Mesenchymal stem cell (in vitro differentiated cells and primary cell): ENCODE data around the gene SPATS2.

Source experiments
- DNase-seq: peaks from one replicate; pipeline ENCODE4 v3.0.0-alpha.2; 2013
- H2AFZ ChIP-seq: one replicate; pipeline ENCODE4 v1.6.1; 2013; ENCODE audit warnings: low read depth, mild to moderate bottlenecking, control low read depth, inconsistent platforms, low read length, moderate library complexity
- H2AK5ac ChIP-seq: 2 replicates; pipeline ENCODE4 v1.6.1; 2013; ENCODE audit warnings: low read length, moderate library complexity, mild to moderate bottlenecking, inconsistent platforms; ENCODE audit not compliant: severe bottlenecking
- H2BK120ac ChIP-seq: one replicate; pipeline ENCODE4 v1.6.1; 2013; ENCODE audit warnings: low read depth, mild to moderate bottlenecking, inconsistent platforms, low read length, moderate library complexity
- H2BK12ac ChIP-seq, 2 experiments: one replicate each; pipeline ENCODE4 v1.6.1; 2013; ENCODE audit warnings: inconsistent platforms in 2 of 2, low read length in 2 of 2, mild to moderate bottlenecking in 2 of 2, moderate library complexity in 2 of 2, control low read depth in 1 of 2
- H2BK15ac ChIP-seq: one replicate; pipeline ENCODE4 v1.6.1; 2013; ENCODE audit warnings: mild to moderate bottlenecking, low read depth, inconsistent platforms; ENCODE audit not compliant: poor library complexity, severe bottlenecking
- H2BK5ac ChIP-seq: 2 replicates; pipeline ENCODE4 v1.6.1; 2013; ENCODE audit warnings: low read depth, mild to moderate bottlenecking, low read length, control low read depth, inconsistent platforms; ENCODE audit not compliant: poor library complexity, severe bottlenecking
- H3K14ac ChIP-seq, 2 experiments: one replicate each; pipeline ENCODE4 v1.6.1; 2013; ENCODE audit warnings: inconsistent platforms in 2 of 2, low read length in 2 of 2, control low read depth in 1 of 2, mild to moderate bottlenecking in 1 of 2, moderate library complexity in 1 of 2
- H3K18ac ChIP-seq, 2 experiments: one replicate each; pipeline ENCODE4 v1.6.1; 2013; ENCODE audit warnings: inconsistent platforms in 2 of 2, low read length in 2 of 2, control low read depth in 1 of 2, low read depth in 1 of 2, mild to moderate bottlenecking in 1 of 2
- H3K23ac ChIP-seq, 2 experiments: one replicate each; pipeline ENCODE4 v1.6.1; 2013; ENCODE audit warnings: inconsistent platforms in 2 of 2, low read length in 2 of 2, mild to moderate bottlenecking in 2 of 2, moderate library complexity in 2 of 2, control low read depth in 1 of 2
- H3K27ac ChIP-seq: 2 replicates; pipeline ENCODE4 v1.5.1; 2013; ENCODE audit warnings: mild to moderate bottlenecking, moderate library complexity, low read length, control low read depth, inconsistent platforms; ENCODE audit not compliant: poor library complexity, severe bottlenecking
- H3K27me3 ChIP-seq, 2 experiments: 2 replicates each; pipeline versions ENCODE4 v1.6.1 to v1.7.0; 2013; ENCODE audit warnings: low read length in 2 of 2, mild to moderate bottlenecking in 2 of 2, moderate library complexity in 2 of 2, control low read depth in 1 of 2, inconsistent platforms in 1 of 2; ENCODE audit not compliant: control insufficient read depth in 1 of 2, insufficient read depth in 1 of 2
- H3K36me3 ChIP-seq, 2 experiments: 2 replicates each; pipeline versions ENCODE4 v1.6.1 to v1.7.0; 2013; ENCODE audit warnings: low read length in 2 of 2, control low read depth in 1 of 2, inconsistent platforms in 1 of 2, low read depth in 1 of 2, mild to moderate bottlenecking in 1 of 2; ENCODE audit not compliant: insufficient read depth in 2 of 2, control insufficient read depth in 1 of 2
- H3K4ac ChIP-seq, 2 experiments: one replicate each; pipeline ENCODE4 v1.6.1; 2013; ENCODE audit warnings: inconsistent platforms in 2 of 2, low read length in 2 of 2, mild to moderate bottlenecking in 2 of 2, moderate library complexity in 2 of 2, control low read depth in 1 of 2, low read depth in 1 of 2
- H3K4me1 ChIP-seq: 2 replicates; pipeline ENCODE4 v1.6.1; 2013; ENCODE audit warnings: low read depth, low read length, control low read depth; ENCODE audit not compliant: control insufficient read depth, insufficient read depth
- H3K4me2 ChIP-seq: 2 replicates; pipeline ENCODE4 v1.6.1; 2013; ENCODE audit warnings: low read length, mild to moderate bottlenecking, inconsistent platforms; ENCODE audit not compliant: poor library complexity, severe bottlenecking
- H3K4me3 ChIP-seq, 2 experiments: 2 replicates each; pipeline versions ENCODE4 v1.5.1 to v1.7.0; 2013; ENCODE audit warnings: low read length in 2 of 2, mild to moderate bottlenecking in 2 of 2, control low read depth in 1 of 2, low read depth in 1 of 2; ENCODE audit not compliant: insufficient read depth in 1 of 2
- H3K79me1 ChIP-seq: replicated peaks from 2 replicates; pipeline ENCODE4 v1.6.1; 2013; ENCODE audit warnings: mild to moderate bottlenecking, control low read depth, low read length, inconsistent platforms; ENCODE audit not compliant: poor library complexity, severe bottlenecking
- H3K9ac ChIP-seq: 2 replicates; pipeline ENCODE4 v1.7.0; 2013; ENCODE audit warnings: mild to moderate bottlenecking, low read length, moderate library complexity
- H3K9me3 ChIP-seq: 2 replicates; pipeline ENCODE4 v1.7.0; 2013; ENCODE audit warnings: mild to moderate bottlenecking, low read length; ENCODE audit not compliant: control insufficient read depth
- H4K8ac ChIP-seq: one replicate; pipeline ENCODE4 v1.6.1; 2013; ENCODE audit warnings: inconsistent platforms, mild to moderate bottlenecking, low read length, moderate library complexity
- H4K91ac ChIP-seq: one replicate; pipeline ENCODE4 v1.6.1; 2013; ENCODE audit warnings: mild to moderate bottlenecking, low read length, inconsistent platforms
- WGBS: methylation state at CpG from one replicate; pipeline ENCODE4 v1.1.7; 2013; ENCODE audit warnings: mixed read lengths; 5-methylcytosine and 5-hydroxymethylcytosine counted together

SPATS2 gene

DNA sequence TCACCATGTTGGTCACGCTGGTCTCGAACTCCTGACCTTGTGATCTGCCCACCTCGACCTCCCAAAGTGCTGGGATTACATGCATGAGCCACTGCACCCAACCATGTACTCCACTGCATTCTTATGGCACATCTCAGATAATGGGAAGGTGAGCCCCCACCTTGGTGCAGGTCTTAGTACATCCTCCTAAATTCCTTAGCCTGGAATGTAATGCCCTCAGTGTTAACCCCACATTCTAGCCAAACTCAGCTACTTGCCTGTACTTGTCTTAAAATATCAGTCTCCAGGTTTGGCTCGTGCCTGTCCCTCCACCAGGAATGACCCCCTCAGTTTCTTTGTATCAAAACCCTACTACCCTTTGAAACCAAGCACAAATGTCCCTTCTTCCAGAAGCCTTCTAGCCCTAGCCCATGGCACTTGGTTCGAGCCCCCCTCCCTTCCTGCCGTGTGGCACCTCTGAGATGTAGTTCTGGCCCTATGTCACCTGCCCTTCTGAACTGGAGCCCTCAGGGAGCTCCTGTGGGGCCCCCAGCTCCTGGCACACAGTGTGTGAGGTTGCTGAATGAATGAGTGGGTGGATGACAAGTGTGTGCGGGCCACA lies 179.9 kb downstream of the SPATS2 start:
- Histone ChIP-seq H3K4ac (no peak overlapping the region), H3K14ac (no peak overlapping the region), H2BK15ac (no peak overlapping the region), H3K27ac (no peak overlapping the region), H3K4me3 (no peak overlapping the region), H2BK5ac (no peak overlapping the region), H2BK12ac (no peak overlapping the region), H3K23ac (no peak overlapping the region), H4K91ac (no peak overlapping the region), H3K9me3 (no peaks in the 10 kb centered on the region), H2BK120ac (no peak overlapping the region), H2AFZ (no peak overlapping the region), H3K79me1 (no peaks in the 10 kb centered on the region), H3K18ac (no peak overlapping the region), H3K4me1 (peaks cover 21% of the 10 kb centered on the region), H3K36me3 (no peaks in the 10 kb centered on the region), H3K4me2 (no peak overlapping the region), H3K9ac (no peak overlapping the region), H4K8ac (no peak overlapping the region), H3K27me3 (peaks cover 94 to 95% of the 10 kb centered on the region in 2 experiments), H2AK5ac (no peak overlapping the region)
- 77% methylated on average over 6 of the region's 7 CpGs for WGBS
- DNase-seq: no peak

DNA sequence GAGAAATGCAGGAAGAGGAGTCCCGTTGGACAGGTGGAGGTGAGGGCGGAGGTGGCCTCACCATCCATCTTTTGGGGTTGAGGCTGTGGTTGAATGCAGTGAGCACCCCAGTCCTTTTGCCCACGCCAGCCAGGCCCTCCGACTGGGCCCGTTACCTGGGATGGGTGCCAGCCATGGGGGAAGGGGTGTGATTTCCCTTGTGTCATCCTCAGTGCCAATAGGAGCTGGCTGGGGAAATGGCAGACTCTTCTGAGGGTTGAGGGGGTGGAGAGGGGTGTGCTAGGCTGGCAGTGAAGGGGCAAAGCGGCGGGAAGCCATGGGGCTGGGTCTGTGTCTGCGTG lies 181.2 kb downstream of the SPATS2 start:
- 68% methylated on average over 8 of the region's 8 CpGs for WGBS
- peak overlapping the region; percentile 59 for H3K4me2 ChIP-seq

DNA sequence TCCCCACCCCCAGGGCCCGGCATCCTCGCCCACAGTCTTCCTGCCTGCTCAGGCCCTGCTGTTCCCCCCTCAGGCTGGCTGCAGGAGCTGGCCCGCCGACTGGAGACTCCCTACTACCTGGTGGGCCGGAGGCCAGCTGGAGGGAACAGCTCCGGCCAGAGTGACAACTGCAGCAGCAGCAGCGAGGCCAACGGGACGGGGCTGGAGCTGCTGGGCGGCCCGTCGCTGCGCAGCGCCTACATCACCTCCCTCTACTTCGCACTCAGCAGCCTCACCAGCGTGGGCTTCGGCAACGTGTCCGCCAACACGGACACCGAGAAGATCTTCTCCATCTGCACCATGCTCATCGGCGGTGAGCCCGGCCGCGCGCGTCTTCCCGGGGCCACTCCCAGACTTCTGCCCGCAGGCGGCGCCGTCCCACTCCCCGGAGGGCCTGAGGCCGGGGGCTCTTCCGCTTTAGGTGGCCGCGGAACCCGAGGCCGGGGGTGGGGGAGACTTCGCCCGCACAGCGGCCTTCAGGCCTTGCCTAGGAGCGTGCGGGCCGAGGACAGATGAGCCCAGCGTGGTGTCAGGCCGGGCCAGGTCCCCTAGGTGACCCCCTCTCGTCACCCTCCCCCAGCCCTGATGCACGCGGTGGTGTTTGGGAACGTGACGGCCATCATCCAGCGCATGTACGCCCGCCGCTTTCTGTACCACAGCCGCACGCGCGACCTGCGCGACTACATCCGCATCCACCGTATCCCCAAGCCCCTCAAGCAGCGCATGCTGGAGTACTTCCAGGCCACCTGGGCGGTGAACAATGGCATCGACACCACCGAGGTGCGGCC lies 181.8 kb downstream of the SPATS2 start:
- Histone ChIP-seq H2AFZ (peak overlapping the region; percentile 64), H2BK12ac (no peak overlapping the region), H3K14ac (peak overlapping the region in 1 of 2 experiments; percentile 72), H2AK5ac (no peak overlapping the region), H3K23ac (no peak overlapping the region), H3K36me3 (no peaks in the 10 kb centered on the region), H4K8ac (peak overlapping the region; percentile 45), H3K4ac (peak overlapping the region in 1 of 2 experiments; percentile 51), H3K27me3 (peaks cover 84 to 91% of the 10 kb centered on the region in 2 experiments), H2BK5ac (no peak overlapping the region), H3K9me3 (no peaks in the 10 kb centered on the region), H3K27ac (no peak overlapping the region), H3K79me1 (no peaks in the 10 kb centered on the region), H3K4me3 (peak overlapping the region; percentile 22 to 66), H2BK15ac (no peak overlapping the region), H2BK120ac (no peak overlapping the region), H4K91ac (peak overlapping the region; percentile 9), H3K4me1 (peaks cover 16% of the 10 kb centered on the region), H3K18ac (peak overlapping the region in 1 of 2 experiments; percentile 51), H3K9ac (peak overlapping the region; percentile 8), H3K4me2 (peak overlapping the region; percentile 59)
- 11% methylated on average over 63 of the region's 70 CpGs for WGBS
- peak; percentile 32 for DNase-seq

More for the DNA sequence above, 181.2 kb downstream of the SPATS2 start:
- Histone ChIP-seq H3K9ac (no peak overlapping the region), H3K4me1 (peaks cover 19% of the 10 kb centered on the region), H2BK12ac (no peak overlapping the region), H3K14ac (peak overlapping the region in 1 of 2 experiments; percentile 72), H3K36me3 (no peaks in the 10 kb centered on the region), H3K79me1 (no peaks in the 10 kb centered on the region), H2BK15ac (no peak overlapping the region), H2BK120ac (no peak overlapping the region), H2AK5ac (no peak overlapping the region), H4K8ac (no peak overlapping the region), H3K18ac (peak overlapping the region in 1 of 2 experiments; percentile 51), H3K4me3 (peak overlapping the region in 1 of 2 experiments; percentile 66), H4K91ac (no peak overlapping the region), H2AFZ (peak overlapping the region; percentile 64), H3K4ac (peak overlapping the region in 1 of 2 experiments; percentile 38), H2BK5ac (no peak overlapping the region), H3K23ac (no peak overlapping the region), H3K27me3 (peaks cover 90 to 93% of the 10 kb centered on the region in 2 experiments), H3K9me3 (no peaks in the 10 kb centered on the region), H3K27ac (no peak overlapping the region)
- DNase-seq: no peak
